ENCODE data around the gene MXRA5. TPM values are rescaled to one million over a fixed set of nuclear protein-coding genes. Genes with fewer than 3 reads are reported as not detected.

MXRA5 gene
- total and polyA plus RNA-seq, 2 of the 8 experiments (the other 6 are each of a cell fraction or from before 2014, with no cell fraction given) = 0.56 to 1.7 TPM

DNA sequence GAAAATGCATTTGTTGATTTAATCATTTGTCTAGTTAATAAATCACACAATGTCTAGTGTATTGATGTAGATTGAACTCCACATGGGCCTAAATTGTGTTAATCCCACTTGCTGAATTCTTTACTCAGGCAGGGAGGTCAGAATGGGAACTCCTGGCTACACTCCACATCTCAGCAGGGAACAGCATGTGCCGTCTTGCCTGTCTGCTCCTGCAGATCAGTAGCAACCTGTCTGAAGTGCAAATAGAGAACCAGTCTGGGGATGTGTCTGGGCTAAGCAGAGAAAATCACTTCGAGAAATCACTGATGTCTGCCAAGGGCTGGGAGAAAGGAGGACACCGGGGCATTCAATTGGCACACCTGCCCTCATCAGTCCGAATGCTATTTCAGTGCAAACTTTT is 16.5 kb upstream of the MXRA5 start (continued):
- TF ChIP-seq CHD7 (IDR thresholded peaks at IDR 0.05; ENCODE audit: insufficient replicate concordance, low read length) = no peak
- no peak for TF ChIP-seq POLR2A (IDR thresholded peaks at IDR 0.05; ENCODE audit: control extremely low read depth in 1 of 2, low read depth in 2 of 2, low read length in 2 of 2)
- TF ChIP-seq RNF2 (IDR thresholded peaks at IDR 0.05; ENCODE audit: borderline replicate concordance, low read depth, low read length, missing control alignments, poor library complexity, severe bottlenecking) = no peak
- TF ChIP-seq KDM5A (IDR thresholded peaks at IDR 0.05; ENCODE audit: low read length) = no peak
- TF ChIP-seq CREB1 (IDR thresholded peaks at IDR 0.05) = no peak
- TF ChIP-seq SP1 (IDR thresholded peaks at IDR 0.05; ENCODE audit: low read depth, low read length) = no peak
